Activated CD4-positive, alpha-beta T cell treated with anti-CD3 and anti-CD28 coated beads, Interleukin-2, Interleukin-6, amounts not matched to agents 100 ng/mL and 50 ng/mL, durations not matched to agents 16 hours and 8 hours (primary cell): ENCODE results near the gene ROS1.

Experiments
- DNase-seq: peaks from one replicate; pipeline ENCODE4 v3.0.0-alpha.2; 2020

Gene ROS1

GRCh38 chr6:117440706-117441525 is 15.2 kb upstream of the ROS1 start:
- DNase-seq, result no peak

GRCh38 chr6:117432273-117432672 is 6.5 kb upstream of the ROS1 start:
- no peak for DNase-seq

- DNase-seq, result no peak
Observed at GRCh38 chr6:117423754-117424153, 2.0 kb downstream of the ROS1 start.

- no peak for DNase-seq
Observed at GRCh38 chr6:117418320-117418719, 7.4 kb downstream of the ROS1 start.

GRCh38 chr6:117417851-117418250 is 7.9 kb downstream of the ROS1 start:
- no peak for DNase-seq

- DNase-seq, result no peak
Observed at GRCh38 chr6:117414770-117415169, 11.0 kb downstream of the ROS1 start.

GRCh38 chr6:117411474-117411873 is 14.3 kb downstream of the ROS1 start:
- DNase-seq, result no peak

GRCh38 chr6:117409863-117410262 is 15.9 kb downstream of the ROS1 start:
- DNase-seq, result no peak

- DNase-seq, result no peak
Observed at GRCh38 chr6:117409420-117409819, 16.3 kb downstream of the ROS1 start.

- DNase-seq, result peak; percentile 6
Observed at GRCh38 chr6:117404548-117404947, 21.2 kb downstream of the ROS1 start.

GRCh38 chr6:117401799-117402198 is 23.9 kb downstream of the ROS1 start:
- DNase-seq, result no peak

GRCh38 chr6:117399924-117400323 is 25.8 kb downstream of the ROS1 start:
- no peak for DNase-seq

GRCh38 chr6:117399126-117399525 is 26.6 kb downstream of the ROS1 start:
- DNase-seq, result no peak

GRCh38 chr6:117397536-117398227 is 28.1 kb downstream of the ROS1 start:
- no peak for DNase-seq

- DNase-seq, result no peak
Observed at GRCh38 chr6:117396228-117396627, 29.5 kb downstream of the ROS1 start.

- DNase-seq, result no peak
Observed at GRCh38 chr6:117395164-117395563, 30.6 kb downstream of the ROS1 start.

GRCh38 chr6:117393045-117393444 is 32.7 kb downstream of the ROS1 start:
- DNase-seq, result no peak

GRCh38 chr6:117391874-117392583 is 33.7 kb downstream of the ROS1 start:
- no peak for DNase-seq

GRCh38 chr6:117389227-117390057 is 36.3 kb downstream of the ROS1 start:
- DNase-seq, result no peak

- no peak for DNase-seq
Observed at GRCh38 chr6:117387454-117387974, 38.2 kb downstream of the ROS1 start.

- no peak for DNase-seq
Observed at GRCh38 chr6:117384659-117385058, 41.1 kb downstream of the ROS1 start.

- DNase-seq, result no peak
Observed at GRCh38 chr6:117381749-117382148, 44.0 kb downstream of the ROS1 start.

GRCh38 chr6:117380298-117380697 is 45.4 kb downstream of the ROS1 start:
- no peak for DNase-seq
